Hepatocyte (in vitro differentiated cells): ENCODE measurements around the gene CREB5.

Experiments used
- CTCF ChIP-seq: fragments of 200-600 bp; sonication (generic); IDR thresholded peaks from 2 replicates; pipeline ENCODE4 v1.5.1; 2016; ENCODE audit warnings: antibody characterized with exemption, mild to moderate bottlenecking; ENCODE audit not compliant: poor library complexity
- EZH2 ChIP-seq: fragments of 200-600 bp; sonication (generic); IDR thresholded peaks from 2 replicates; pipeline ENCODE4 v1.6.1; 2016; ENCODE audit warnings: antibody characterized with exemption, mild to moderate bottlenecking, borderline replicate concordance

GRCh38 chr7:28531291-28531690, 119.0 kb downstream of the CREB5 start:
- no peak for TF ChIP-seq CTCF
- TF ChIP-seq EZH2 = no peak
